Spleen (tissue), 11 donors: Measurements from ENCODE around the gene UBE2V1. TPM values are rescaled to one million over a fixed set of nuclear protein-coding genes. Genes with fewer than 3 reads are reported as not detected.

Experiments
- DNase-seq: peaks from one replicate; pipeline ENCODE4 v3.0.0-alpha.2; 2020
- H3K27ac ChIP-seq, 8 donors: fragments of 200-600 bp; sonication (generic) in 7 of 8; 1 replicate in 4 of 8; 2 replicates in 4 of 8; pipeline versions ENCODE4 v1.5.0 to v1.8.0; 2016 to 2021; ENCODE audit warnings: inconsistent platforms in 4 of 8, mild to moderate bottlenecking in 4 of 8, moderate library complexity in 1 of 8
- H3K27me3 ChIP-seq, 7 donors: fragments of 200-600 bp; sonication (generic) in 6 of 7; replicated peaks in 1 of 7; 1 replicate in 4 of 7; 2 replicates in 3 of 7; pipeline versions ENCODE4 v1.5.0 to v1.8.0; 2016 to 2021; ENCODE audit warnings: inconsistent platforms in 3 of 7, mild to moderate bottlenecking in 1 of 7
- H3K36me3 ChIP-seq, 6 donors: fragments of 200-600 bp; sonication (generic) in 5 of 6; 1 replicate in 4 of 6; 2 replicates in 2 of 6; pipeline versions ENCODE4 v1.5.0 to v1.8.0; 2016 to 2021; ENCODE audit warnings: inconsistent platforms in 2 of 6
- H3K4me1 ChIP-seq, 6 donors: fragments of 200-600 bp; sonication (generic) in 5 of 6; 1 replicate in 3 of 6; 2 replicates in 3 of 6; pipeline versions ENCODE4 v1.5.0 to v1.8.0; 2016 to 2021; ENCODE audit warnings: inconsistent platforms in 3 of 6
- H3K4me3 ChIP-seq, 8 donors: fragments of 200-600 bp; sonication (generic) in 7 of 8; 1 replicate in 4 of 8; 2 replicates in 4 of 8; pipeline versions ENCODE4 v1.5.0 to v1.8.0; 2016 to 2021; ENCODE audit warnings: inconsistent platforms in 4 of 8, mild to moderate bottlenecking in 4 of 8, moderate library complexity in 2 of 8
- H3K9me3 ChIP-seq, 8 donors: fragments of 200-600 bp; sonication (generic) in 7 of 8; 1 replicate in 4 of 8; 2 replicates in 4 of 8; pipeline versions ENCODE4 v1.5.0 to v1.8.0; 2016 to 2021; ENCODE audit warnings: inconsistent platforms in 4 of 8
- POLR2A ChIP-seq, 3 donors: fragments of 450-650 bp; IDR thresholded peaks; one replicate each; pipeline ENCODE4 v1.5.1; 2017; ENCODE audit warnings: antibody characterized with exemption in 3 of 3, mild to moderate bottlenecking in 1 of 3
- POLR2AphosphoS5 ChIP-seq, 3 donors: sonication (generic); formaldehyde crosslinking; IDR thresholded peaks; one replicate each; pipeline ENCODE4 v1.5.1; 2017; ENCODE audit warnings: antibody characterized with exemption in 3 of 3
- WGBS, 5 donors: extraction: QIAGEN DNeasy Blood & Tissue Kit in 3 of 5; methylation state at CpG; one replicate each; pipeline versions ENCODE4 v1.1.5 to v1.1.7; 2013 to 2018; 5-methylcytosine and 5-hydroxymethylcytosine counted together
- intact Hi-C: fragments of 100-400 bp; cut with DNase I; formaldehyde crosslinking; loops from one replicate; pipeline ENCODE4 v1.15.0; 2023; ENCODE audit warnings: low total_unique reads
- polyA plus RNA-seq, 3 donors: library from polyadenylated mRNA; stranded (reverse); fragments of 200-250 nt; gene quantifications; one replicate each; pipeline ENCODE4 v1.2.1, GENCODE V29; 2013
- total RNA-seq, 7 donors: library from RNA; depleted of rRNA in 3 of 7; stranded (reverse); fragments of >200 nt in 3 of 7; fragmentation: NEBNext Ultra II Directional in 4 of 7; extraction: Animal tissue kit (Norgen Biotek cat#: 25700) in 4 of 7; gene quantifications; one replicate each; pipeline versions ENCODE4 v1.1.0 to v1.2.1, GENCODE V29; 2016 to 2021
- TF ChIP-seq, protein P1 (sequence below), 11 experiments: fragments of 200-600 bp in 7 of 11; fragments of 450-650 bp in 4 of 11; sonication (generic) in 4 of 11; IDR thresholded peaks in 8 of 11; conservative IDR thresholded peaks in 3 of 11; 1 replicate in 7 of 11; 2 replicates in 4 of 11; pipeline versions ENCODE4 v1.4.0 to v1.8.0; 2016 to 2021; ENCODE audit warnings: antibody characterized with exemption in 11 of 11, inconsistent platforms in 4 of 11, mild to moderate bottlenecking in 1 of 11
- donor health status: healthy with polysubstance abuse.
- donor health status: DM: no; HTN: no; CAD: no; lungs with moderate emphysema.
- donor health status: DM: no; HTN: no; CAD: no.
- donor health status: Bipolar disorder and iron deficiency.
- donor health status: healthy.
- donor health status: DM: no; HTN: no; CAD: no.
- donor health status: DM: yes; HTN: yes; CAD: no.

Gene UBE2V1
- total and polyA plus RNA-seq, 10 donors, result 62.3 to 140 (median 122) TPM

DNA sequence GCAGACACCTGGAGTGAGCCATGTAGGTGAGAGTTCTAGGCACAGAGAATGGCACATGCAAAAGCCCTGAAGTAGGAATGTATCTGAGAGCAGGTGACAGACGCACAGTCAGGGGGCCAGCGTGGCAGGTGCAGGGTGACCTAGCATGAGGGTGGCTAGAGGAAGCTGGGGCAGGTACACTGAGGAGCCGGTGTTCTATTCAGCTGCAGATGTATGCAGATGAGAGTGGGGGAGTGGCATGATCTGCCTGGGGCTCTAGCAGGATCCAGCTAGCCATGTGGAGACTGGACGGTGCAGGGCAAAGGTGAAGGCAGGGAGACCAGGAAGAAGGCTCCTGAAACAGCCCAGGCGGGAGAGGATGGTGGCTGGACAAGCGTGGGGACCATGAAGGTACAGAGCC is 29.9 kb upstream of the UBE2V1 start:
- no peaks in the 10 kb centered on the region for H3K27me3 ChIP-seq
- peak overlapping the region in 3 of 8 donors; percentile 52 to 71 (median 69) for H3K27ac ChIP-seq
- no peak for DNase-seq
- peaks cover 40 to 100% (median 82%) of the 10 kb centered on the region in 6 donors for H3K4me1 ChIP-seq
- TF ChIP-seq, protein P1, sequence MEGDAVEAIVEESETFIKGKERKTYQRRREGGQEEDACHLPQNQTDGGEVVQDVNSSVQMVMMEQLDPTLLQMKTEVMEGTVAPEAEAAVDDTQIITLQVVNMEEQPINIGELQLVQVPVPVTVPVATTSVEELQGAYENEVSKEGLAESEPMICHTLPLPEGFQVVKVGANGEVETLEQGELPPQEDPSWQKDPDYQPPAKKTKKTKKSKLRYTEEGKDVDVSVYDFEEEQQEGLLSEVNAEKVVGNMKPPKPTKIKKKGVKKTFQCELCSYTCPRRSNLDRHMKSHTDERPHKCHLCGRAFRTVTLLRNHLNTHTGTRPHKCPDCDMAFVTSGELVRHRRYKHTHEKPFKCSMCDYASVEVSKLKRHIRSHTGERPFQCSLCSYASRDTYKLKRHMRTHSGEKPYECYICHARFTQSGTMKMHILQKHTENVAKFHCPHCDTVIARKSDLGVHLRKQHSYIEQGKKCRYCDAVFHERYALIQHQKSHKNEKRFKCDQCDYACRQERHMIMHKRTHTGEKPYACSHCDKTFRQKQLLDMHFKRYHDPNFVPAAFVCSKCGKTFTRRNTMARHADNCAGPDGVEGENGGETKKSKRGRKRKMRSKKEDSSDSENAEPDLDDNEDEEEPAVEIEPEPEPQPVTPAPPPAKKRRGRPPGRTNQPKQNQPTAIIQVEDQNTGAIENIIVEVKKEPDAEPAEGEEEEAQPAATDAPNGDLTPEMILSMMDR (IDR thresholded peaks at IDR 0.05 in 8 of 11, conservative IDR thresholded peaks at IDR 0.05 in 3 of 11), result no peak
- TF ChIP-seq POLR2AphosphoS5 (IDR thresholded peaks at IDR 0.05) (no peak), POLR2A (IDR thresholded peaks at IDR 0.05) (no peak)
- H3K4me3 ChIP-seq, result no peak overlapping the region
- intact Hi-C loops, result no loop called here
- WGBS, 5 donors, result 80 to 88% (median 86%) methylated on average over 6 of the region's 6 CpGs
- H3K9me3 ChIP-seq, result no peaks in the 10 kb centered on the region
- peaks cover 2 to 67% (median 26%) of the 10 kb centered on the region in 6 donors for H3K36me3 ChIP-seq

DNA sequence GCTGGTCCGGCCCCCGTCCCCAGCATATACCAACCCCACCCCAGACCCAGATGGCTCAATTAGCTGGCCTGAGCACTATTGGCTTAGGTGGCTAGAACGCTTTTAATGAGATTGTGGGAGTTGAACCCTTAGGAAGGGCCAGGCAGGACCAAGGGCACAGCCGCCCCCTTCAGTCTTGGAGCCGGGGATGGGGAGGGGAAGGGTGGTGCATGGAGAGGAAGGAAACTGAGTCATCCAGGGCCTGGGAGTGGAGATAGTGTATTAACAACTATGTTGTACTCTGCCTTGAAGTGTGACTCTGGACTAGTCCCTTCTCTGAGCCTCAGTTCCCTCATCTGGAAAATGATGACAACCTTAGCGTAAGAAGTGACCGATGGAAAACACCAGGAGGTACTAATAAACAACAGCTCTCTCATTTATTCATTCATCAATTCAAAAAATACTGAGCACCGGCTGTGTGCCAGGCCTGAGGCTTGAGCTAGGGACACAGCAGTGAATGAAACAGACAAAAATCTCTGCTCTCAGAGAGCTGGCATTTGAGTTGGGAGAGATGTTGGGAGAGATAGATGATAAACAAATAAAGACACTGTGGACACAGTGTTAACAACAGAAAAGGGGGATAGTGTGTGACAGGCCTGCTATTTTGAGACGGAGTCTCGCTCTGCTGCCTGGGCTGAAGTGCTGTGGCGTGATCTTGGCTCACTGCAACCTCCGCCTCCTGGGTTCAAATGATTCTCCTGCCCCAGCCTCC is 29.0 kb upstream of the UBE2V1 start:
- H3K9me3 ChIP-seq, result no peaks in the 10 kb centered on the region
- 79 to 87% (median 82%) methylated on average over 12 of the region's 12 CpGs for WGBS, 5 donors
- peaks cover 2 to 72% (median 26%) of the 10 kb centered on the region in 6 donors for H3K36me3 ChIP-seq
- intact Hi-C loops, result no loop called here
- TF ChIP-seq POLR2A (IDR thresholded peaks at IDR 0.05), result no peak
- TF ChIP-seq POLR2AphosphoS5 (IDR thresholded peaks at IDR 0.05), result peak in 2 of 3 donors; percentile 45 to 53
- H3K4me3 ChIP-seq, result no peak overlapping the region
- no peaks in the 10 kb centered on the region for H3K27me3 ChIP-seq
- peak overlapping the region in 6 of 8 donors; percentile 4 to 71 (median 44) for H3K27ac ChIP-seq
- peaks cover 32 to 100% (median 83%) of the 10 kb centered on the region in 6 donors for H3K4me1 ChIP-seq
- no peak for DNase-seq

DNA sequence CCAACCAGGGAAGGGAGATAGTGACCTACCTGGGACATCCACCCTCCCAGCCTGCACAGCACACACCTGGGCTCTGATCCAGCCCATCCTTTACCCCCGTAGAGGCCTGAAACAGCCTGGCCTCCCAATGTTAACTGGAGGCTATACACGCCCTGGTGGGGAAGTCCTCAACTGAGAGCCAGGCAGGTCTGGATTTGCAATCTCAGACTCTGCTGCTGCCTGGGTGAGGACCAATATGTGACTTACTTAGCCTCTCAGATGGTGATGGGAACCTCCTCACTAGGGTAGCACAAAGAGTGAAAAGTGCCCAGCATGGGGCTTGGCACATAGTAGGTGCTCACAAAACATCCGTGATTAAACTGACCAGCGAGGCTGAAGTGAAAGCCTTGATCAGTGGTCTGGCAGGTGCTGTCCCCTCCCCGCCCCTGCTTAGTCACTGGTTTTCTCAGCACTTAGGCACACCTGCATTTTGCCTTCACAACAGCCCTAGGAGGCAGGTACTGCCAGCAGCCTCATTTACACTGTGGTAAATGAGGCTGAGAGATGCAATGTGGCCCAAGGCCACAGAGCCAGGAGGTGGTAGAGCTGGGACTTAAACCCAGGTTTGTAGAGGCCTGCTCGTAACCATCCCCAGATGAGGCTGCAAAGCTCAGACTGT is 28.2 kb upstream of the UBE2V1 start:
- Histone ChIP-seq H3K27ac (peak overlapping the region in 3 of 8 donors; percentile 36 to 71 (median 69)), H3K9me3 (no peaks in the 10 kb centered on the region), H3K4me1 (peaks cover 27 to 97% (median 76%) of the 10 kb centered on the region in 6 donors), H3K4me3 (no peak overlapping the region), H3K36me3 (peaks cover 2 to 80% (median 26%) of the 10 kb centered on the region in 6 donors), H3K27me3 (no peaks in the 10 kb centered on the region)
- intact Hi-C loops, result no loop called here
- TF ChIP-seq POLR2A (IDR thresholded peaks at IDR 0.05) (no peak), POLR2AphosphoS5 (IDR thresholded peaks at IDR 0.05) (no peak)
- TF ChIP-seq, protein P1 (IDR thresholded peaks at IDR 0.05 in 8 of 11, conservative IDR thresholded peaks at IDR 0.05 in 3 of 11), result no peak
- no peak for DNase-seq
- WGBS, 5 donors, result 87 to 92% (median 89%) methylated on average over 4 to 6 of the region's 6 CpGs

DNA sequence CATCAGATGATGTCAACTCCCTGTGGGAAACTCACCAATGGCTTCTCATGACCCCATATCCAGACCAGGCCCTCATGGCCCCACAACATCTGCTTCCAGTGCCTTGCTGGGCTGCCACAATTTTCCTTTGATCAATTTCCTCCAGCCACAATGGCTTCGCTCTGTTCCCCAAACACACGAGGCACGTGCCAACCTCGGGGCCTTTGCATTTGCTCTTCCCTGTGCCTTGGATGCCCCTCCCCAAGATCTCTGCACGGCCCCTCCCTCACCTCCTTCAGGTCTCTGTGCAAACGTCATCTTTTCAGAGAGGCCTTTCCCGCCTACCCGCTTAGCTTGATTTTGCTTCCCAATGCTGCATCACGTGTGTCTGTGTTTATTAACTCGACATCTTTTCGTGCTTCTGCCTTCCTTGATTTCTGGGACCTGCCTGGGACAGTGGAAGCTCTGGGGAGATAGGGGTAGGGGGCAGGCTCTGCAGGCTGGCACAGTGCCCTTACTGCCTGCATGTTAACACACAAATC is 27.4 kb upstream of the UBE2V1 start:
- H3K27ac ChIP-seq, result peak overlapping the region in 2 of 8 donors; percentile 69 to 71
- 90 to 93% (median 91%) methylated on average over 11 of the region's 11 CpGs for WGBS, 5 donors

More for the DNA sequence above, 27.4 kb upstream of the UBE2V1 start:
- no peak overlapping the region for H3K4me3 ChIP-seq
- H3K36me3 ChIP-seq, result peaks cover 2 to 88% (median 26%) of the 10 kb centered on the region in 6 donors
- DNase-seq, result no peak
- TF ChIP-seq POLR2AphosphoS5 (IDR thresholded peaks at IDR 0.05), result peak in 1 of 3 donors; percentile 1
- TF ChIP-seq, protein P1 (IDR thresholded peaks at IDR 0.05 in 8 of 11, conservative IDR thresholded peaks at IDR 0.05 in 3 of 11), result no peak
- no peak for TF ChIP-seq POLR2A (IDR thresholded peaks at IDR 0.05)
- H3K9me3 ChIP-seq, result no peaks in the 10 kb centered on the region
- intact Hi-C loops, result no loop called here
- no peaks in the 10 kb centered on the region for H3K27me3 ChIP-seq
- peaks cover 20 to 89% (median 70%) of the 10 kb centered on the region in 6 donors for H3K4me1 ChIP-seq
